ENCODE data around the gene BRD8.

DNA sequence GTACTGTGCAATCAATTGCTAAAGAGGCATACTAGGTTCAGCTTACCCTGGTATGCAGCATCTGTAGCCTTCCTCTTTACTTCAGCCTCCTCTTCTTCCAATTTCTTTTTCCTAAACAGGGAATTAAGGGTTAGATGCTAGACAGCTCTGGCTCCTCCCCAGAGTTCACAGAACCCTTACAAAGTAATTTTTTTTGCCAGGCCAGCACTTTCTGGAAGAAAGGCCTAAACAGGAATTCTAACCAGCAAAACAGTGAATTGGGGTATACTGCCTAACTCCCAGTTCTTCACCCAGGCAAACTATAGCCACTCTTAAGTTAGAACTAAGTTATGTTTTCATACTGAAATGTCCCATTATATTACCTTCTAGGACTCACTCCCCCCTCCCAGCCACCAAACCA lies 8.1 kb downstream of the BRD8 start:
- TF ChIP-seq, protein P1, sequence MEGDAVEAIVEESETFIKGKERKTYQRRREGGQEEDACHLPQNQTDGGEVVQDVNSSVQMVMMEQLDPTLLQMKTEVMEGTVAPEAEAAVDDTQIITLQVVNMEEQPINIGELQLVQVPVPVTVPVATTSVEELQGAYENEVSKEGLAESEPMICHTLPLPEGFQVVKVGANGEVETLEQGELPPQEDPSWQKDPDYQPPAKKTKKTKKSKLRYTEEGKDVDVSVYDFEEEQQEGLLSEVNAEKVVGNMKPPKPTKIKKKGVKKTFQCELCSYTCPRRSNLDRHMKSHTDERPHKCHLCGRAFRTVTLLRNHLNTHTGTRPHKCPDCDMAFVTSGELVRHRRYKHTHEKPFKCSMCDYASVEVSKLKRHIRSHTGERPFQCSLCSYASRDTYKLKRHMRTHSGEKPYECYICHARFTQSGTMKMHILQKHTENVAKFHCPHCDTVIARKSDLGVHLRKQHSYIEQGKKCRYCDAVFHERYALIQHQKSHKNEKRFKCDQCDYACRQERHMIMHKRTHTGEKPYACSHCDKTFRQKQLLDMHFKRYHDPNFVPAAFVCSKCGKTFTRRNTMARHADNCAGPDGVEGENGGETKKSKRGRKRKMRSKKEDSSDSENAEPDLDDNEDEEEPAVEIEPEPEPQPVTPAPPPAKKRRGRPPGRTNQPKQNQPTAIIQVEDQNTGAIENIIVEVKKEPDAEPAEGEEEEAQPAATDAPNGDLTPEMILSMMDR (IDR thresholded peaks at IDR 0.05), result no peak
- no peak for TF ChIP-seq EP300 (IDR thresholded peaks at IDR 0.05)

All from upper lobe of left lung (tissue), 4 donors.